Mesodermal cell (in vitro differentiated cells): ENCODE measurements around the gene FAR1.

Experiments used
- H3K27ac ChIP-seq: 2 replicates; pipeline ENCODE4 v1.7.0; 2013; ENCODE audit warnings: mild to moderate bottlenecking, low read depth, low read length, moderate library complexity; ENCODE audit not compliant: severe bottlenecking
- H3K36me3 ChIP-seq: 2 replicates; pipeline ENCODE4 v1.7.1; 2013; ENCODE audit warnings: mild to moderate bottlenecking, low read length, moderate library complexity; ENCODE audit not compliant: control insufficient read depth, insufficient read depth
- H3K4me1 ChIP-seq: one replicate; pipeline ENCODE4 v1.7.1; 2013; ENCODE audit warnings: mild to moderate bottlenecking, low read length; ENCODE audit not compliant: insufficient read depth, control insufficient read depth, poor library complexity, severe bottlenecking
- H3K4me3 ChIP-seq: 2 replicates; pipeline ENCODE4 v1.7.0; 2013; ENCODE audit warnings: low read length, control low read depth, mild to moderate bottlenecking; ENCODE audit not compliant: insufficient read depth, poor library complexity, severe bottlenecking; ENCODE audit errors: extremely low read depth
- H3K9me3 ChIP-seq: 2 replicates; pipeline ENCODE4 v1.7.1; 2013; ENCODE audit warnings: mild to moderate bottlenecking, low read length, moderate library complexity; ENCODE audit not compliant: control insufficient read depth
- WGBS, 2 experiments: methylation state at CpG; one replicate each; pipeline ENCODE4 v1.1.5; 2013; ENCODE audit warnings: missing lambda C conversion rate in 2 of 2; ENCODE audit not compliant: insufficient coverage in 2 of 2; 5-methylcytosine and 5-hydroxymethylcytosine counted together

The FAR1 gene

GRCh38 chr11:13761250-13761649, 92.8 kb downstream of the FAR1 start:
- H3K27ac ChIP-seq = no peak overlapping the region
- 80 to 100% methylated on average over 1 of the region's 2 CpGs for WGBS, 2 experiments
- H3K4me3 ChIP-seq = no peak overlapping the region
- H3K9me3 ChIP-seq = no peaks in the 10 kb centered on the region
- H3K36me3 ChIP-seq = no peaks in the 10 kb centered on the region
- peaks cover 6% of the 10 kb centered on the region for H3K4me1 ChIP-seq

GRCh38 chr11:13761716-13762115, 93.2 kb downstream of the FAR1 start:
- 100% methylated on average over 1 of the region's 2 CpGs; no CpG with 5 or more reads in 1 of the 2 experiments for WGBS, 2 experiments
- no peak overlapping the region for H3K4me3 ChIP-seq

GRCh38 chr11:13762718-13763117, 94.2 kb downstream of the FAR1 start:
- Histone ChIP-seq H3K4me1 (peaks cover 6% of the 10 kb centered on the region), H3K9me3 (no peaks in the 10 kb centered on the region), H3K36me3 (no peaks in the 10 kb centered on the region), H3K27ac (no peak overlapping the region), H3K4me3 (no peak overlapping the region)
- 73 to 90% methylated on average over 3 to 4 of the region's 4 CpGs for WGBS, 2 experiments

More at GRCh38 chr11:13761716-13762115, 93.2 kb downstream of the FAR1 start:
- H3K4me1 ChIP-seq = peaks cover 6% of the 10 kb centered on the region
- H3K36me3 ChIP-seq = no peaks in the 10 kb centered on the region
- no peak overlapping the region for H3K27ac ChIP-seq
- no peaks in the 10 kb centered on the region for H3K9me3 ChIP-seq

GRCh38 chr11:13763341-13763740, 94.9 kb downstream of the FAR1 start:
- no peak overlapping the region for H3K4me3 ChIP-seq
- H3K36me3 ChIP-seq = no peaks in the 10 kb centered on the region
- 75 to 100% methylated on average over 2 of the region's 3 CpGs for WGBS, 2 experiments
- H3K27ac ChIP-seq = no peak overlapping the region
- no peaks in the 10 kb centered on the region for H3K9me3 ChIP-seq
- peaks cover 6% of the 10 kb centered on the region for H3K4me1 ChIP-seq

- peaks cover 6% of the 10 kb centered on the region for H3K4me1 ChIP-seq
- no peaks in the 10 kb centered on the region for H3K36me3 ChIP-seq
- 85 to 100% methylated on average over 3 of the region's 3 CpGs for WGBS, 2 experiments
- no peak overlapping the region for H3K27ac ChIP-seq
- H3K9me3 ChIP-seq = no peaks in the 10 kb centered on the region
- H3K4me3 ChIP-seq = no peak overlapping the region
Observed at GRCh38 chr11:13765886-13766285, 97.4 kb downstream of the FAR1 start.

GRCh38 chr11:13767471-13767870, 99.0 kb downstream of the FAR1 start:
- no peak overlapping the region for H3K4me3 ChIP-seq
- no peaks in the 10 kb centered on the region for H3K9me3 ChIP-seq
- H3K4me1 ChIP-seq = no peaks in the 10 kb centered on the region
- no peak overlapping the region for H3K27ac ChIP-seq
- no peaks in the 10 kb centered on the region for H3K36me3 ChIP-seq
- no CpG with 5 or more reads among the region's 1 CpG for WGBS, 2 experiments

- no peak overlapping the region for H3K4me3 ChIP-seq
- peaks cover 3% of the 10 kb centered on the region for H3K9me3 ChIP-seq
- H3K27ac ChIP-seq = no peak overlapping the region
- 80 to 100% methylated on average over 1 of the region's 2 CpGs for WGBS, 2 experiments
- no peaks in the 10 kb centered on the region for H3K36me3 ChIP-seq
- H3K4me1 ChIP-seq = no peaks in the 10 kb centered on the region
Observed at GRCh38 chr11:13769188-13769587, 100.7 kb downstream of the FAR1 start.

- no peaks in the 10 kb centered on the region for H3K36me3 ChIP-seq
- no peak overlapping the region for H3K4me3 ChIP-seq
- peaks cover 3% of the 10 kb centered on the region for H3K4me1 ChIP-seq
- WGBS, 2 experiments = 95% methylated on average over 3 of the region's 3 CpGs
- H3K27ac ChIP-seq = no peak overlapping the region
- peaks cover 3% of the 10 kb centered on the region for H3K9me3 ChIP-seq
Observed at GRCh38 chr11:13771151-13771550, 102.7 kb downstream of the FAR1 start.

GRCh38 chr11:13772223-13773046, 104.0 kb downstream of the FAR1 start:
- peaks cover 3% of the 10 kb centered on the region for H3K9me3 ChIP-seq
- no peak overlapping the region for H3K27ac ChIP-seq
- 32 to 33% methylated on average over 1 to 2 of the region's 5 CpGs for WGBS, 2 experiments
- peaks cover 4% of the 10 kb centered on the region for H3K4me1 ChIP-seq
- H3K4me3 ChIP-seq = no peak overlapping the region
- H3K36me3 ChIP-seq = no peaks in the 10 kb centered on the region

- no peak overlapping the region for H3K27ac ChIP-seq
- peaks cover 7% of the 10 kb centered on the region for H3K4me1 ChIP-seq
- no peak overlapping the region for H3K4me3 ChIP-seq
- WGBS, 2 experiments = 90 to 100% methylated on average over 1 of the region's 1 CpG
- peaks cover 3% of the 10 kb centered on the region for H3K9me3 ChIP-seq
- H3K36me3 ChIP-seq = no peaks in the 10 kb centered on the region
Observed at GRCh38 chr11:13775471-13775870, 107.0 kb downstream of the FAR1 start.

- 87% methylated on average over 2 of the region's 3 CpGs for WGBS, 2 experiments
- Histone ChIP-seq H3K9me3 (peaks cover 3% of the 10 kb centered on the region), H3K4me1 (peaks cover 7% of the 10 kb centered on the region), H3K36me3 (no peaks in the 10 kb centered on the region), H3K27ac (no peak overlapping the region), H3K4me3 (no peak overlapping the region)
Observed at GRCh38 chr11:13776134-13776815, 107.8 kb downstream of the FAR1 start.
